A549 (cell line): Measurements from ENCODE around the gene AMDHD2. TPM values are rescaled to one million over a fixed set of nuclear protein-coding genes. Genes with fewer than 3 reads are reported as not detected.

ENCODE experiments used
- ATAC-seq, 2 experiments: fragments of 200-7000 bp in 1 of 2; fragments of >200 bp in 1 of 2; cut with Nextera tagmentation in 1 of 2; cut with Tn5 transposase in 1 of 2; 3 replicates each; pipeline versions ENCODE4 v1.8.0 to v1.9.1; 2018 to 2020; ENCODE audit warnings: mild to moderate bottlenecking in 1 of 2, moderate library complexity in 1 of 2
- CTCF ChIA-PET: fragments of 300-600 bp; sonication (Branson Sonifier 250); formaldehyde crosslinking; extraction: SDS; loops from one replicate; lab custom pipeline; 2021; ENCODE audit warnings: antibody characterized with exemption, inconsistent platforms; lab: Yijun Ruan, JAX
- POLR2A ChIA-PET: fragments of 350-600 bp; formaldehyde crosslinking; extraction: SDS; loops from one replicate; lab custom pipeline; 2021; ENCODE audit warnings: antibody characterized with exemption, inconsistent platforms; lab: Yijun Ruan, JAX
- DNase-seq, 2 experiments: peaks; one replicate each; pipeline versions ENCODE4 v3.0.0 to v3.0.0-alpha.2; 2011 to 2016; ENCODE audit warnings: low read depth in 1 of 2, low spot score in 1 of 2
- FAIRE-seq: peaks from 2 replicates; lab custom pipeline; 2011; peaks lifted over from hg19 to GRCh38; lab: Jason Lieb, UNC
- H3K27ac ChIP-seq, 2 experiments: fragments of >200 bp; sonication (Bioruptor Twin); formaldehyde crosslinking; 3 replicates each; pipeline ENCODE4 v1.5.1; 2016 to 2017
- H3K4me1 ChIP-seq: fragments of >200 bp; sonication (Bioruptor Twin); formaldehyde crosslinking; 3 replicates; pipeline ENCODE4 v1.6.1; 2016
- H3K4me2 ChIP-seq: fragments of >200 bp; sonication (Bioruptor Twin); formaldehyde crosslinking; 3 replicates; pipeline ENCODE4 v1.6.1; 2016
- H3K4me3 ChIP-seq: fragments of >200 bp; sonication (Bioruptor Twin); formaldehyde crosslinking; 3 replicates; pipeline ENCODE4 v1.5.1; 2016
- H3K9me3 ChIP-seq: fragments of >200 bp; sonication (Bioruptor Twin); formaldehyde crosslinking; 3 replicates; pipeline ENCODE4 v1.6.1; 2016
- CHD2 ChIP-seq: fragments of 150-350 bp; IDR thresholded peaks from 2 replicates; pipeline ENCODE4 v1.6.1; 2014; ENCODE audit warnings: low read length; ENCODE audit not compliant: partially characterized antibody
- E2F6 ChIP-seq: IDR thresholded peaks from 2 replicates; pipeline ENCODE4 v1.6.1; 2012; ENCODE audit warnings: low read depth, borderline replicate concordance
- EP300 ChIP-seq, 2 experiments: fragments of >200 bp; sonication (Bioruptor Twin); formaldehyde crosslinking; IDR thresholded peaks; 2 replicates in 1 of 2; 3 replicates in 1 of 2; pipeline ENCODE4 v1.6.1; 2016 to 2017
- ESRRA ChIP-seq: fragments of 150-350 bp; IDR thresholded peaks from 2 replicates; pipeline ENCODE4 v1.6.1; 2014; ENCODE audit warnings: mild to moderate bottlenecking, low read length, borderline replicate concordance
- FOSB ChIP-seq: fragments of 250-450 bp; sonication (Bioruptor Pico); IDR thresholded peaks from 2 replicates; pipeline ENCODE4 v1.5.0; 2020; ENCODE audit warnings: mild to moderate bottlenecking, moderate library complexity
- FOSL2 ChIP-seq, 2 experiments: fragments of 450-650 bp in 1 of 2; fragments of >200 bp in 1 of 2; sonication (Bioruptor Twin) in 1 of 2; formaldehyde crosslinking; IDR thresholded peaks; 2 replicates each; pipeline versions ENCODE4 v1.5.0 to v1.6.1; 2016 to 2020; ENCODE audit warnings: mild to moderate bottlenecking in 1 of 2, moderate library complexity in 1 of 2
- FOXS1 ChIP-seq: fragments of 250-450 bp; sonication (Bioruptor Pico); IDR thresholded peaks from 2 replicates; pipeline ENCODE4 v1.5.0; 2020; ENCODE audit warnings: mild to moderate bottlenecking, moderate library complexity
- GATA3 ChIP-seq: IDR thresholded peaks from 2 replicates; pipeline ENCODE4 v1.6.1; 2012; ENCODE audit warnings: borderline replicate concordance
- HDAC2 ChIP-seq: fragments of 200-600 bp; sonication (generic); IDR thresholded peaks from 2 replicates; pipeline ENCODE4 v1.6.1; 2016
- HEYL ChIP-seq: fragments of 250-450 bp; sonication (Bioruptor Pico); IDR thresholded peaks from 2 replicates; pipeline ENCODE4 v1.8.0; 2021; ENCODE audit warnings: mild to moderate bottlenecking, moderate library complexity
- HOXB13 ChIP-seq: fragments of 250-450 bp; sonication (Bioruptor Pico); IDR thresholded peaks from 2 replicates; pipeline ENCODE4 v1.5.0; 2020; ENCODE audit warnings: low read depth, mild to moderate bottlenecking, moderate library complexity
- KDM1A ChIP-seq: fragments of 200-600 bp; sonication (generic); IDR thresholded peaks from 2 replicates; pipeline ENCODE4 v1.6.1; 2016; ENCODE audit warnings: low read depth, mild to moderate bottlenecking
- MAFK ChIP-seq: fragments of 450-650 bp; IDR thresholded peaks from 2 replicates; pipeline ENCODE4 v1.6.1; 2014; ENCODE audit not compliant: partially characterized antibody
- MYC ChIP-seq: IDR thresholded peaks from 2 replicates; pipeline ENCODE4 v1.6.1; 2012; ENCODE audit warnings: mild to moderate bottlenecking, inconsistent platforms, low read length, improper control_type of control experiment, borderline replicate concordance
- NFE2L2 ChIP-seq: fragments of 150-350 bp; conservative IDR thresholded peaks from 2 replicates; pipeline ENCODE4 v1.6.1; 2014; ENCODE audit warnings: low read length
- NPAS2 ChIP-seq: fragments of 250-450 bp; sonication (Bioruptor Pico); IDR thresholded peaks from 2 replicates; pipeline ENCODE4 v1.8.0; 2022; ENCODE audit warnings: mild to moderate bottlenecking, moderate library complexity, borderline replicate concordance
- PHF8 ChIP-seq: fragments of 200-600 bp; sonication (generic); IDR thresholded peaks from 2 replicates; pipeline ENCODE4 v1.6.1; 2016; ENCODE audit warnings: low read depth, mild to moderate bottlenecking, antibody characterized with exemption, moderate library complexity, borderline replicate concordance
- POLR2A ChIP-seq: IDR thresholded peaks from 2 replicates; pipeline ENCODE4 v1.6.1; 2012; ENCODE audit warnings: mild to moderate bottlenecking, low read length
- RARB ChIP-seq: fragments of 250-450 bp; sonication (Bioruptor Pico); IDR thresholded peaks from 2 replicates; pipeline ENCODE4 v1.8.0; 2021; ENCODE audit warnings: mild to moderate bottlenecking, moderate library complexity
- RCOR1 ChIP-seq: fragments of 150-350 bp; IDR thresholded peaks from 2 replicates; pipeline ENCODE4 v1.6.1; 2014; ENCODE audit warnings: antibody characterized with exemption, low read length, low read depth
- RNF2 ChIP-seq: fragments of 200-600 bp; sonication (generic); IDR thresholded peaks from 2 replicates; pipeline ENCODE4 v1.6.1; 2016; ENCODE audit warnings: low read depth, mild to moderate bottlenecking, antibody characterized with exemption, moderate library complexity, borderline replicate concordance
- SREBF2 ChIP-seq: fragments of 450-650 bp; IDR thresholded peaks from 2 replicates; pipeline ENCODE4 v1.6.1; 2014; ENCODE audit warnings: mild to moderate bottlenecking, moderate library complexity
- ZC3H11A ChIP-seq: fragments of 450-650 bp; IDR thresholded peaks from 2 replicates; pipeline ENCODE4 v1.6.1; 2014; ENCODE audit warnings: antibody characterized with exemption, mild to moderate bottlenecking
- WGBS: methylation state at CpG from one replicate; pipeline ENCODE4 v1.1.6; 2017; ENCODE audit errors: missing lambda C conversion rate; 5-methylcytosine and 5-hydroxymethylcytosine counted together
- polyA plus RNA-seq, 4 experiments: library from polyadenylated mRNA; depleted of rRNA in 3 of 4; stranded (reverse); fragments of >200 nt; fragmentation: RNase III in 1 of 4; extraction: RNeasy Plus Mini Kit Qiagen cat#74134 plus additional on column Dnase treatment in 1 of 4; gene quantifications; 2 replicates in 3 of 4; 3 replicates in 1 of 4; pipeline ENCODE4 v1.2.3, GENCODE V29; 2011 to 2017

AMDHD2 gene
- polyA plus RNA-seq, 2 of the 4 experiments (the other 2 are of a cell fraction), result 6.6 to 28.8 TPM

GRCh38 chr16:2507665-2508064, 12.5 kb upstream of the AMDHD2 start (continued):
- TF ChIP-seq KDM1A (no peak), FOXS1 (no peak), HDAC2 (no peak), RARB (CRISPR knock-in tag) (no peak), RCOR1 (no peak)

DNA sequence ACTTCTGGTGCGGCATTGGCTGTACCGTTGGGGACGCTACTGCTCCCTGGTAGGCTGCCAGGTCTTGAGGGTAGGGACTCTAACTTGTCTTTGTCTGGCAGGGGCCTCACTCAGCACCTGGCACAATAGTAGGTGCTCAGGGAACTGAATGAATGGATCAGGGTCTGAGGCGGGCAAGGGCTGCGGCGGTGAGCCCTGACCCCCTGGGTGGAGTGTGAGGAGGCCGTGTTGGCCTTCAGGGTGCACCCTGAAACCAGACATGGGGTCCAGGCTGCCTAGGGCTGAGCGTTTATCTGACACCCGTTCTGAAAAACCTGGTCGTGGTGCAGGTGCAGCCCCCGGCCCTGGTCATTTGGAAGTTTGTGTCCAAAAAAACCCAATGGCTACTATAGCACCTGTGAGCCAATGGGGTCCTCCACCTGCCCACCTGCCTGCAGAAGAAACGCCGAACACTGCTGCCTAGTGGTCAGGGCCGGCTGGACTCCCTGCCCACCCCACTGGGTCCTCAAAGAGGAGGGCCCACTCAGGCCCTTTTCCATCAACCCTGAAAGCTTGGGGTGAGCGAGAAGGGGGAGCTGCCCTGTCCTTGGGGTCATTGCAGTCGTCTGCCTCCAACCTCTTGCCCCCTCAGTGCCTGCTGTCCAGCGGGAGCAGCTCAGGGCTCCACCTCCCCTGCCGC, 11.3 kb upstream of the AMDHD2 start:
- CTCF ChIA-PET, result interaction anchor here (2.7 to 8.0 kb wide), 2 partner anchors 7 to 35 kb away, joined by 7 to 91 read pairs; partner anchors contain the start of gene TBC1D24
- H3K4me3 ChIP-seq, result no peak overlapping the region

GRCh38 chr16:2511128-2511800, 8.9 kb upstream of the AMDHD2 start:
- 75% methylated on average over 24 of the region's 24 CpGs for WGBS
- FAIRE-seq (no peak), DNase-seq (no peak), ATAC-seq (no peak)
- no peak overlapping the region for H3K4me3 ChIP-seq
- H3K9me3 ChIP-seq, result no peaks in the 10 kb centered on the region
- peaks cover 20% of the 10 kb centered on the region for H3K4me1 ChIP-seq
- ChIA-PET CTCF (interaction anchor here (1.1 to 8.0 kb wide), 2 partner anchors 9 to 80 kb away, joined by 3 to 91 read pairs; no protein-coding TSS in a partner anchor), POLR2A (no interaction called here)
- H3K4me2 ChIP-seq, result no peak overlapping the region
- TF ChIP-seq NFE2L2 (no peak), FOXS1 (no peak), RARB (CRISPR knock-in tag) (no peak), FOSB (CRISPR knock-in tag) (no peak), POLR2A (no peak), CHD2 (no peak), GATA3 (no peak), MAFK (no peak), RNF2 (no peak), EP300 (IDR thresholded peaks at IDR 0.05) (no peak), E2F6 (no peak), FOSL2 (IDR thresholded peaks at IDR 0.05) (no peak), FOSL2 (CRISPR knock-in tag; IDR thresholded peaks at IDR 0.05) (no peak), HEYL (no peak), NPAS2 (CRISPR knock-in tag) (no peak), MYC (no peak), HOXB13 (no peak), ZC3H11A (no peak)
- no peak overlapping the region for H3K27ac ChIP-seq

More for the DNA sequence above, 11.3 kb upstream of the AMDHD2 start:
- no peak for FAIRE-seq
- 84% methylated on average over 17 of the region's 18 CpGs for WGBS
- POLR2A ChIA-PET, result interaction anchor here (0.7 kb wide), 1 partner anchor 21 kb away, joined by 3 read pairs; no protein-coding TSS in a partner anchor
- H3K27ac ChIP-seq, result no peak overlapping the region
- peaks cover 5% of the 10 kb centered on the region for H3K4me1 ChIP-seq
- no peaks in the 10 kb centered on the region for H3K9me3 ChIP-seq
- no peak for DNase-seq
- no peak for ATAC-seq
- no peak overlapping the region for H3K4me2 ChIP-seq
- TF ChIP-seq PHF8, result no peak
- TF ChIP-seq ESRRA, result no peak
- no peak for TF ChIP-seq KDM1A
- no peak for TF ChIP-seq SREBF2
- TF ChIP-seq, all 56 proteins: peak for 0
